MCF 10A (cell line): ENCODE measurements around the gene MYOM1. TPM values are rescaled to one million over a fixed set of nuclear protein-coding genes. Genes with fewer than 3 reads are reported as not detected.

Source experiments
- BruUV-seq: library from RNA; stranded (reverse); fragments of 400-500 nt; replicated peaks from 2 replicates; lab custom pipeline; 2021; lab: Mats Ljungman, UMichigan
- CTCF ChIA-PET: fragments of 300-600 bp; sonication (Branson Sonifier 250); formaldehyde crosslinking; extraction: SDS; loops from one replicate; lab custom pipeline; 2021; ENCODE audit warnings: antibody characterized with exemption, inconsistent platforms; lab: Yijun Ruan, JAX
- POLR2A ChIA-PET: fragments of 300-600, 350-650 bp; sonication (Branson Sonifier 250); formaldehyde crosslinking; extraction: SDS; loops from one replicate; lab custom pipeline; 2020; ENCODE audit warnings: antibody characterized with exemption, inconsistent platforms; lab: Yijun Ruan, JAX
- DNase-seq: peaks from one replicate; pipeline ENCODE4 v3.0.0-alpha.2; 2018; ENCODE audit not compliant: unreplicated experiment
- H3K27ac Mint-ChIP-seq: one replicate; pipeline ENCODE4 v1.8.0; 2022; ENCODE audit warnings: mild to moderate bottlenecking, low read depth, mixed read lengths; ENCODE audit not compliant: unreplicated experiment
- H3K27me3 Mint-ChIP-seq: one replicate; pipeline ENCODE4 v1.8.0; 2022; ENCODE audit warnings: mixed read lengths; ENCODE audit not compliant: insufficient read depth, unreplicated experiment
- H3K36me3 Mint-ChIP-seq: one replicate; pipeline ENCODE4 v1.8.0; 2022; ENCODE audit warnings: mild to moderate bottlenecking, moderate library complexity, mixed read lengths; ENCODE audit not compliant: insufficient read depth, unreplicated experiment
- H3K4me1 Mint-ChIP-seq: one replicate; pipeline ENCODE4 v1.8.0; 2022; ENCODE audit warnings: mixed read lengths; ENCODE audit not compliant: insufficient read depth, unreplicated experiment
- H3K4me3 Mint-ChIP-seq: one replicate; pipeline ENCODE4 v1.8.0; 2022; ENCODE audit warnings: mild to moderate bottlenecking, moderate library complexity, mixed read lengths; ENCODE audit not compliant: unreplicated experiment
- H3K9me3 Mint-ChIP-seq: one replicate; pipeline ENCODE4 v1.8.0; 2022; ENCODE audit warnings: mixed read lengths; ENCODE audit not compliant: unreplicated experiment
- CTCF ChIP-seq: fragments of 200-600 bp; IDR thresholded peaks from one replicate; pipeline ENCODE4 v1.8.0; 2022; ENCODE audit warnings: antibody characterized with exemption, mild to moderate bottlenecking; ENCODE audit not compliant: unreplicated experiment
- intact Hi-C: fragments of 100-400 bp; cut with micrococcal nuclease; formaldehyde crosslinking; loops from 2 replicates; pipeline ENCODE4 v1.14.1; 2022
- total RNA-seq: library from RNA; stranded (reverse); gene quantifications from 2 replicates; pipeline ENCODE4 v1.2.3, GENCODE V29; 2022

Gene MYOM1
- total RNA-seq, 1 experiment from 2014 or later: 0.21 TPM

GRCh38 chr18:3135536-3135935, 84.2 kb downstream of the MYOM1 start:
- H3K4me3 Mint-ChIP-seq: no peak overlapping the region
- H3K36me3 Mint-ChIP-seq: no peaks in the 10 kb centered on the region
- intact Hi-C loops: no loop called here
- ChIA-PET CTCF (interaction anchor here (0.7 kb wide), 1 partner anchor 41 kb away, joined by 4 read pairs; no protein-coding TSS in a partner anchor), POLR2A (no interaction called here)
- no peak overlapping the region for H3K27ac Mint-ChIP-seq
- no peaks in the 10 kb centered on the region for H3K27me3 Mint-ChIP-seq
- H3K4me1 Mint-ChIP-seq: no peaks in the 10 kb centered on the region
- no peaks in the 10 kb centered on the region for H3K9me3 Mint-ChIP-seq
- no TSS peak for BruUV-seq
- DNase-seq: no peak
- TF ChIP-seq CTCF: no peak

- intact Hi-C loops: no loop called here
- ChIA-PET CTCF (interaction anchor here (0.7 to 5.1 kb wide), 4 partner anchors 10 to 77 kb away, joined by 3 to 25 read pairs (median 4); no protein-coding TSS in a partner anchor), POLR2A (no interaction called here)
- no peak overlapping the region for H3K27ac Mint-ChIP-seq
- no peak overlapping the region for H3K4me3 Mint-ChIP-seq
- H3K36me3 Mint-ChIP-seq: no peaks in the 10 kb centered on the region
- H3K9me3 Mint-ChIP-seq: no peaks in the 10 kb centered on the region
- H3K4me1 Mint-ChIP-seq: peaks cover 10% of the 10 kb centered on the region
- no TSS peak for BruUV-seq
- H3K27me3 Mint-ChIP-seq: no peaks in the 10 kb centered on the region
- no peak for TF ChIP-seq CTCF
- no peak for DNase-seq
These were observed 87.1 kb downstream of the MYOM1 start for GRCh38 chr18:3132700-3133099.

DNA sequence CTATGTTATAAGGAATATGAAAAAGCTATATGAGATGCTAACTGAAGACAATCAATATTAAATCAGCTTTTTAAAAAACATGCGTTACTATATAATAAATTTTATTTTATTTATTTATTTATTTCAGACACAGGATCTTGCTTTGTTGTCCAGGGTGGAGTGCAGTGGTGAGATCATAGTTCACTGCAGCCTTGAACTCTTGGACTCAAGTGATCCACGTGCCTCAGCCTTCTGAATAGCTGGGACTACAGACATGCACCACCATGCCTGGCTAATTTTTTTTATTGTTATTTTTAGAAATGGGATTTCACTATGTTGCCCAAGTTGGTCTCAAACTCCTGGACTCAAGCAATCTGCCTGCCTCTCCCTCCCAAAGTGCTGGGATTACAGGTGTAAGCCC, 89.4 kb downstream of the MYOM1 start:
- TF ChIP-seq CTCF: no peak
- Mint-ChIP-seq H3K27me3 (no peaks in the 10 kb centered on the region), H3K36me3 (no peaks in the 10 kb centered on the region), H3K9me3 (no peaks in the 10 kb centered on the region), H3K27ac (no peak overlapping the region), H3K4me3 (no peak overlapping the region), H3K4me1 (peaks cover 10% of the 10 kb centered on the region)
- intact Hi-C loops: no loop called here
- POLR2A ChIA-PET: no interaction called here
- no TSS peak for BruUV-seq
- DNase-seq: no peak
- CTCF ChIA-PET: interaction anchor here (0.7 to 5.1 kb wide), 9 partner anchors 14 to 672 kb away, joined by 3 to 25 read pairs (median 4); partner anchors contain the start of gene MYOM1

DNA sequence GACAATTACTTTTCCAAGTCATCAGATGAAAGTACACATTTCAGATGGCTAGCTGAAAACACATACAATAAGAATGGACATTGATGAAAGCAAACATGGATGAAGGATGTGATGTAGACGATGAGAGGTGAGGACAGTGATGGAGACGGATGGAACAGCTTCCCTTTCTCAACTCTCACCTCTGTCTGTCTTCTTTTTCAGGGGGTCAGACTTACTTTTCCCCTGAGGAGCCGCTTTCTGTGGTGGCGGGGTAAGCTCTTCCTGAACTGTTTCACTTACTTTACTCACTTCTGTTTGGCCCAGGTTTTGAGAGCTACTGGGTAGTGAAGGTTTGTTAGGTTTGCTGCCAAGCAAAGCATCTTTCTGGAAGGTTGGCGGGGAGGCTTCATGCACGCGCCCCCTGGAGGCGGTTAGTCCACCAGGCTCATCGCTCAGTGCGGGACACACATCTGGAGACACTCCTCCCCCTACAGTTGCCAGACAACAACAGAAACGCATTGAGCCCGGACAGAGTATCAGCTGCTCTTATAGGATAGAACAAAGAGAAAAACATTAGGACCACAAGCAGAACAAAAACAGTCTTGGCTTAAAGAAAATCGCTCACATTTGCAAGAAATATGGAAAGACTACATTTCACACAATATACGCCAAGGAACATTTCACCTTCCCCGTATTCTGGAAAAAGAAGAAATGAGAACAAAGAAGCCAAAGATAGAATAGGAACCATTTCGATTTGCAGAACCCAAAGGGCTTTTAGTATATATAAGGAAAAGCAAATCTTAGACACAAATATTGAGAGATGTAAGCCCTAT, 90.5 kb downstream of the MYOM1 start:
- DNase-seq: peak; percentile 84
- H3K9me3 Mint-ChIP-seq: no peaks in the 10 kb centered on the region
- CTCF ChIA-PET: interaction anchor here (0.5 to 5.1 kb wide), 38 partner anchors 9 to 1763 kb away, joined by 3 to 25 read pairs (median 3); no protein-coding TSS in a partner anchor
- no peaks in the 10 kb centered on the region for H3K27me3 Mint-ChIP-seq
- peaks cover 10% of the 10 kb centered on the region for H3K4me1 Mint-ChIP-seq
- intact Hi-C loops: loop anchor here (1.0 to 5.0 kb wide), 2 partner anchors 117 to 197 kb away; partner anchors contain the start of gene LPIN2
- BruUV-seq: no TSS peak
- POLR2A ChIA-PET: interaction anchor here (0.6 to 1.3 kb wide), 3 partner anchors 28 to 181 kb away, joined by 3 read pairs; partner anchors contain the start of gene MYL12A
- H3K36me3 Mint-ChIP-seq: no peaks in the 10 kb centered on the region
- H3K4me3 Mint-ChIP-seq: no peak overlapping the region
- peak; percentile 72 for TF ChIP-seq CTCF
- no peak overlapping the region for H3K27ac Mint-ChIP-seq
